Osteoblast (primary cell): ENCODE results near the gene SH3RF3. TPM values are rescaled to one million over a fixed set of nuclear protein-coding genes. Genes with fewer than 3 reads are reported as not detected.

Experiments
- DNase-seq: peaks from one replicate; pipeline ENCODE4 v3.0.0; 2011; ENCODE audit warnings: low spot score, mixed read lengths; ENCODE audit not compliant: insufficient read length; ENCODE audit errors: missing footprints
- H2AFZ ChIP-seq: 2 replicates; pipeline ENCODE4 v1.6.0; 2011; ENCODE audit warnings: mild to moderate bottlenecking, low read length
- H3K27ac ChIP-seq: 2 replicates; pipeline ENCODE4 v1.5.1; 2011; ENCODE audit warnings: mild to moderate bottlenecking, low read depth, low read length, moderate library complexity
- H3K27me3 ChIP-seq: 2 replicates; pipeline ENCODE4 v1.6.0; 2012; ENCODE audit warnings: mild to moderate bottlenecking, control low read depth, inconsistent platforms, low read length, moderate library complexity; ENCODE audit not compliant: insufficient read depth
- H3K36me3 ChIP-seq: 2 replicates; pipeline ENCODE4 v1.5.1; 2011; ENCODE audit warnings: mild to moderate bottlenecking, low read length, control low read depth, moderate library complexity; ENCODE audit not compliant: insufficient read depth
- H3K4me1 ChIP-seq: 2 replicates; pipeline ENCODE4 v1.5.1; 2011; ENCODE audit warnings: mild to moderate bottlenecking, low read length, control low read depth, moderate library complexity; ENCODE audit not compliant: insufficient read depth
- H3K4me2 ChIP-seq: 2 replicates; pipeline ENCODE4 v1.6.0; 2011; ENCODE audit warnings: mild to moderate bottlenecking, low read length; ENCODE audit not compliant: insufficient read depth
- H3K4me3 ChIP-seq: fragments of 200-600 bp; sonication (generic); 3 replicates; pipeline ENCODE4 v1.5.1; 2012; ENCODE audit warnings: mild to moderate bottlenecking, low read length, inconsistent platforms; ENCODE audit not compliant: insufficient read depth
- H3K79me2 ChIP-seq: 2 replicates; pipeline ENCODE4 v1.6.0; 2012; ENCODE audit warnings: mild to moderate bottlenecking, low read length, control low read depth, inconsistent platforms; ENCODE audit not compliant: insufficient read depth
- H3K9me3 ChIP-seq: 2 replicates; pipeline ENCODE4 v1.5.1; 2011; ENCODE audit warnings: low read depth, low read length, control low read depth
- H4K20me1 ChIP-seq: 2 replicates; pipeline ENCODE4 v1.6.0; 2012; ENCODE audit warnings: mild to moderate bottlenecking, low read length, control low read depth; ENCODE audit not compliant: insufficient read depth
- CTCF ChIP-seq: IDR thresholded peaks from 2 replicates; pipeline ENCODE4 v1.5.1; 2011; ENCODE audit warnings: mild to moderate bottlenecking, low read depth, low read length, moderate library complexity; ENCODE audit errors: extremely low read depth
- total RNA-seq: library from RNA; depleted of rRNA; stranded (reverse); fragments of >200 nt; gene quantifications from 2 replicates; pipeline ENCODE4 v1.2.3, GENCODE V29; 2012

The SH3RF3 gene
- total RNA-seq, 1 donor = 14.8 TPM

GRCh38 chr2:109339519-109339966 lies 210.5 kb downstream of the SH3RF3 start:
- Histone ChIP-seq H4K20me1 (no peaks in the 10 kb centered on the region), H3K27ac (peak overlapping the region; percentile 76), H3K4me1 (peaks cover 43% of the 10 kb centered on the region), H3K4me2 (no peak overlapping the region), H3K36me3 (no peaks in the 10 kb centered on the region), H3K4me3 (no peak overlapping the region), H2AFZ (no peak overlapping the region), H3K79me2 (peaks cover 70% of the 10 kb centered on the region), H3K27me3 (no peaks in the 10 kb centered on the region), H3K9me3 (no peaks in the 10 kb centered on the region)
- peak; percentile 93 for DNase-seq
- no peak for TF ChIP-seq CTCF

- Histone ChIP-seq H3K27me3 (no peaks in the 10 kb centered on the region), H3K79me2 (peaks cover 70% of the 10 kb centered on the region), H4K20me1 (peaks cover 4% of the 10 kb centered on the region), H3K4me3 (no peak overlapping the region), H2AFZ (no peak overlapping the region), H3K27ac (no peak overlapping the region), H3K4me2 (no peak overlapping the region), H3K36me3 (no peaks in the 10 kb centered on the region), H3K9me3 (no peaks in the 10 kb centered on the region), H3K4me1 (peaks cover 38% of the 10 kb centered on the region)
- no peak for TF ChIP-seq CTCF
- DNase-seq = no peak
These were observed 211.4 kb downstream of the SH3RF3 start for GRCh38 chr2:109340381-109340780.

- no peaks in the 10 kb centered on the region for H3K36me3 ChIP-seq
- DNase-seq = no peak
- no peak overlapping the region for H3K4me3 ChIP-seq
- no peaks in the 10 kb centered on the region for H3K9me3 ChIP-seq
- no peak overlapping the region for H3K27ac ChIP-seq
- no peak for TF ChIP-seq CTCF
- H3K27me3 ChIP-seq = no peaks in the 10 kb centered on the region
- peaks cover 4% of the 10 kb centered on the region for H4K20me1 ChIP-seq
- peaks cover 26% of the 10 kb centered on the region for H3K4me1 ChIP-seq
- peaks cover 78% of the 10 kb centered on the region for H3K79me2 ChIP-seq
- H2AFZ ChIP-seq = no peak overlapping the region
- H3K4me2 ChIP-seq = no peak overlapping the region
These were observed 212.6 kb downstream of the SH3RF3 start for GRCh38 chr2:109341355-109342255.

GRCh38 chr2:109342256-109342850 lies 213.3 kb downstream of the SH3RF3 start:
- Histone ChIP-seq H3K27ac (no peak overlapping the region), H3K9me3 (no peaks in the 10 kb centered on the region), H3K4me2 (no peak overlapping the region), H3K36me3 (no peaks in the 10 kb centered on the region), H3K4me1 (peaks cover 18% of the 10 kb centered on the region), H4K20me1 (peaks cover 4% of the 10 kb centered on the region), H3K4me3 (no peak overlapping the region), H2AFZ (no peak overlapping the region), H3K27me3 (no peaks in the 10 kb centered on the region), H3K79me2 (peaks cover 75% of the 10 kb centered on the region)
- no peak for TF ChIP-seq CTCF
- no peak for DNase-seq
